Right lobe of liver (tissue), 4 donors: ENCODE measurements around the gene LRRC71.

Source experiments
- CTCF ChIP-seq, 4 donors: fragments of 200-600 bp in 3 of 4; fragments of 450-650 bp in 1 of 4; IDR thresholded peaks; one replicate each; pipeline versions ENCODE4 v1.5.1 to v1.8.0; 2016 to 2022; ENCODE audit warnings: antibody characterized with exemption in 4 of 4, mild to moderate bottlenecking in 2 of 4
- POLR2A ChIP-seq: fragments of 450-650 bp; IDR thresholded peaks from one replicate; pipeline ENCODE4 v1.6.1; 2017; ENCODE audit warnings: antibody characterized with exemption, mild to moderate bottlenecking
- donor health status: DM: no; HTN: no; CAD: no.
- donor health status: DM: no; HTN: no; CAD: no.
- donor health status: DM: no; HTN: yes; CAD: no.

GRCh38 chr1:156963621-156964020 lies 43.2 kb downstream of the LRRC71 start:
- TF ChIP-seq CTCF (IDR thresholded peaks at IDR 0.05) (no peak), POLR2A (no peak)
